ENCODE data around the gene NR2F1. TPM values are rescaled to one million over a fixed set of nuclear protein-coding genes. Genes with fewer than 3 reads are reported as not detected.
A peak's percentile ranks its signal among the peaks of the same experiment; 100 is the strongest.

The NR2F1 gene
- total and polyA plus RNA-seq, 4 experiments from 2014 or later, result not detected

DNA sequence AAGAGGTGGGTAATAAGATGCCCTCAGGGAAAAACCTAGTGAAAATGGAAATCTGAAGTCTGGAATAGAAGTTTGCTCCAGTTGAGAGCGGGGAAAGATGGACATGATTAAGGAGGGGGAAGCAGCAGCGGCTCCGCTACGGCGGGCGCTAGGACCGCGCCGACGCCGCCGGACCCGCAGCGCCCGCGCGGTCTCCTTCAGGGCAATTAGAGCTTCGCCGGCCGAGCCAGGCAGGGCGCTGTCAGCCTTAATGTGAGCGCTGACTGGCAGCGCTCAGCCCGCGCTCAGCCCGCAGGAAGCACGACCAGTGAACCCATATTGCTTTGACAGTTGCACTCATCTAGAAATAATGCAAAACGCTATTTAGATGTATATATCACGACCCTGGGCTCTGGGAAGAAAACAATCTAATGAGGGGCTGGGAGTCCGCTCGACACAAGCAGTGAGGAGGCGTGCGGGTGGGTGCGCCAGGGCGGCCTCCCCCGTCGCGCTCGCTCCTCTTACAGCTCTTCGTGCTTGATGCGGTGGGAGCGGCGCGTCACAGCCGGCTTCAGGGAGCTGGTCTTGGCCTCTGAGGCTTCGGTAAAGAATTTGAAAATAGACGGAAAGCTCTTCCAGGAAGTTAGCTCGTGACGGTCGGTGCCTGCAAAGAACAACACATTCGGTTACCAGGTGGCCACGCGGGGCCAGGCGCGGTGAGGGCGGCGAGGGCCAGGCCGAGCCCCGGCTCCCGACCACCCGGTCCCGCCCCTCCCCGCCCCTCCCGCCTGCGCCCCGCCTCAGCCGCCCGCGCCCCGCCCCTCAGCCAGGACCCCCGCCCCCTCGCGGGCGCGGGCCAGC is 37.7 kb downstream of the NR2F1 start:
- POLR2A ChIA-PET (ENCODE audit: partially characterized antibody), result interaction anchor here (0.6 to 1.0 kb wide), 2 partner anchors 33 to 35 kb away, joined by 4 read pairs; no protein-coding TSS in a partner anchor
- peak overlapping the region; percentile 36 for H3K27ac ChIP-seq (ENCODE audit: low read depth, low read length)

DNA sequence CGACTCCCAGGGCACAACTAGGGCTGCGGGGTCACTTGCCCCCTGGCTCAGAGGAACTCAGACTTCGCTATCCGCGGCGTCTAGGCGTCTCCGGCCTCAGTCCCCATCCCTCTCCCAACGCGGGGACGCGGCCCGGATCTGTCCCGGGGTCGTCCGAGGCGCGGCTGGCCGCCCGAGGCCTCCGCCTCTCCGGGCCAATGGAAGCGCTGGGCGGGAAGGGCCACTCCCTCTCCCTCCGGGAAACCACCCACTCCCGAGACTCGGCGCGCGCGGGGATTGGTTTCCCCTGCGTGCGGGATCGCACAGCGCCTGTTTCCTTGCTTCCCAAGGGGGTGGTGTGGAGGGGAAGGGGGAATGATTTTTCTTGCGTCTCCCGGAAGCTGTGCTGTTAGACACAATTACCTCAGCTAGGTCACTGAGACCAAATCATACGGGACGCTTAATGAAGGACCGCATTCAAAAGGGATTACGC is 38.3 kb downstream of the NR2F1 start:
- CTCF ChIA-PET (ENCODE audit: partially characterized antibody), result interaction anchor here (0.7 to 2.3 kb wide), 7 partner anchors 9 to 182 kb away, joined by 3 to 11 read pairs (median 3); no protein-coding TSS in a partner anchor
- intact Hi-C loops (cut with micrococcal nuclease), result loop anchor here (5.0 kb wide), 1 partner anchor 491 kb away; a partner anchor contains a TSS

More for the DNA sequence above, 37.7 kb downstream of the NR2F1 start:
- H3K4me3 ChIP-seq (ENCODE audit: low read length in 2 of 2), result peak overlapping the region; percentile 37 to 67
- H3K4me1 ChIP-seq (ENCODE audit: insufficient read depth, low read length), result peaks cover 21% of the 10 kb centered on the region
- peaks cover 4 to 6% of the 10 kb centered on the region in 2 donors for H3K27me3 Mint-ChIP-seq
- CTCF ChIA-PET (ENCODE audit: partially characterized antibody), result interaction anchor here (0.7 to 2.3 kb wide), 7 partner anchors 9 to 183 kb away, joined by 3 to 11 read pairs (median 3); no protein-coding TSS in a partner anchor
- H3K36me3 ChIP-seq (ENCODE audit: insufficient read depth, low read length), result no peaks in the 10 kb centered on the region
- peaks cover 4 to 6% of the 10 kb centered on the region in 2 donors for H3K36me3 Mint-ChIP-seq
- H3K27ac Mint-ChIP-seq, result peak overlapping the region; percentile 87 to 96 (median 94)
- H3K27me3 ChIP-seq (ENCODE audit: insufficient read depth, low read length), result no peaks in the 10 kb centered on the region
- intact Hi-C loops (cut with micrococcal nuclease), result loop anchor here (5.0 kb wide), 1 partner anchor 492 kb away; a partner anchor contains a TSS
- peak overlapping the region; percentile 81 to 97 (median 92) for H3K4me3 Mint-ChIP-seq
- no peaks in the 10 kb centered on the region for H3K9me3 ChIP-seq (ENCODE audit: control insufficient read depth in 1 of 2, low read length in 2 of 2)
- DNase-seq, result peak; percentile 63 to 79 (median 68)
- peaks cover 22 to 28% (median 22%) of the 10 kb centered on the region in 4 donors for H3K4me1 Mint-ChIP-seq
- peaks cover 0 to 3% (median 0%) of the 10 kb centered on the region in 8 donors for H3K9me3 Mint-ChIP-seq

DNA sequence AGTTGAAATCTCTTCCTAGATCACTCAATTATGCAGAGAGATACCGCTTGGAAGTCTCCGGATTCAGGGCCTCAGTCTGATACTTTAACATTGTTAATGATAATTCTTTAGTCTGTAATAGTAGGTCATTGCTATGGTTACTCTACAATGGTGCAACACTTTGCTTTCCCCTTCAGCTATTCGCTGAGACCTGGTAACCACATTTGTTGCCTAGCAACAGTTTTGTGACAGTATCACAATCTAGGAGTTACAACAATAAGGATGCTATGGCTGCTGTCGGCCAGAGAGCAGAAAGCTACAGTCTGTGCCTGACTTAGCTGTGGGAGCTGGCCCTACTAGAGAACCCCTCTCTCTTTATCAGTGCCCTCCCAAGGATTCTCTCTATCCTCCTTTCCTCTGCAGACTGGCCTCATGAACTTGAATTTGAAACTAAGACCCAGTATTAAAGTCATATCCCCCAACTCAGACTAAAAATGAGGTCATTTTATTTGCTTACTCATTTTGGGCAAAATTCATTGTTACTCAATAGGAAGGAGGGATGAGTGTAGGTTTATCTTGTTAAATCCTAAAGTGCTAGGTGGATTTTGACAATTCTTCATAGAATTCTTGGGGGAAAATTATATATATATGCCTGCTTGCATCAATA is 39.3 kb downstream of the NR2F1 start:
- H3K9me3 ChIP-seq (ENCODE audit: control insufficient read depth in 1 of 2, low read length in 2 of 2), result no peaks in the 10 kb centered on the region
- peak overlapping the region; percentile 88 to 99 (median 94) for H3K27ac Mint-ChIP-seq
- DNase-seq, result peak; percentile 72 to 89 (median 83)
- intact Hi-C loops (cut with micrococcal nuclease), result loop anchor here (5.0 kb wide), 1 partner anchor 490 kb away; a partner anchor contains a TSS
- H3K27ac ChIP-seq (ENCODE audit: low read depth, low read length), result no peak overlapping the region
- no peaks in the 10 kb centered on the region for H3K36me3 ChIP-seq (ENCODE audit: insufficient read depth, low read length)
- H3K4me3 Mint-ChIP-seq, result peak overlapping the region; percentile 40 to 73 (median 63)
- H3K9me3 Mint-ChIP-seq, result peaks cover 0 to 3% (median 0%) of the 10 kb centered on the region in 8 donors
- ChIA-PET CTCF (ENCODE audit: partially characterized antibody) (interaction anchor here (1.0 to 2.3 kb wide), 4 partner anchors 10 to 181 kb away, joined by 3 to 11 read pairs (median 3); partner anchors contain the start of gene NR2F1), POLR2A (ENCODE audit: partially characterized antibody) (no interaction called here)
- H3K4me1 ChIP-seq (ENCODE audit: insufficient read depth, low read length), result peaks cover 21% of the 10 kb centered on the region
- H3K4me1 Mint-ChIP-seq, result peaks cover 22 to 28% (median 22%) of the 10 kb centered on the region in 4 donors
- no peaks in the 10 kb centered on the region for H3K27me3 ChIP-seq (ENCODE audit: insufficient read depth, low read length)
- peaks cover 2 to 6% of the 10 kb centered on the region in 2 donors for H3K27me3 Mint-ChIP-seq
- H3K36me3 Mint-ChIP-seq, result peaks cover 4 to 6% of the 10 kb centered on the region in 2 donors
- H3K4me3 ChIP-seq (ENCODE audit: low read length in 2 of 2), result no peak overlapping the region

More for the DNA sequence above, 38.3 kb downstream of the NR2F1 start:
- no peaks in the 10 kb centered on the region for H3K27me3 ChIP-seq (ENCODE audit: insufficient read depth, low read length)
- H3K36me3 ChIP-seq (ENCODE audit: insufficient read depth, low read length), result no peaks in the 10 kb centered on the region
- peaks cover 4 to 6% of the 10 kb centered on the region in 2 donors for H3K27me3 Mint-ChIP-seq
- H3K4me1 ChIP-seq (ENCODE audit: insufficient read depth, low read length), result peaks cover 21% of the 10 kb centered on the region
- peak overlapping the region; percentile 36 for H3K27ac ChIP-seq (ENCODE audit: low read depth, low read length)
- peak overlapping the region; percentile 59 to 77 (median 68) for H3K4me3 Mint-ChIP-seq
- POLR2A ChIA-PET (ENCODE audit: partially characterized antibody), result interaction anchor here (1.0 kb wide), 1 partner anchor 33 kb away, joined by 4 read pairs; no protein-coding TSS in a partner anchor
- DNase-seq, result peak in 1 of 5 donors; percentile 51
- H3K36me3 Mint-ChIP-seq, result peaks cover 4 to 6% of the 10 kb centered on the region in 2 donors
- H3K27ac Mint-ChIP-seq, result peak overlapping the region; percentile 84 to 99 (median 91)
- H3K9me3 Mint-ChIP-seq, result peaks cover 0 to 3% (median 0%) of the 10 kb centered on the region in 8 donors
- H3K4me3 ChIP-seq (ENCODE audit: low read length in 2 of 2), result peak overlapping the region in 1 of 2 donors; percentile 25
- H3K4me1 Mint-ChIP-seq, result peaks cover 22 to 28% (median 22%) of the 10 kb centered on the region in 4 donors
- H3K9me3 ChIP-seq (ENCODE audit: control insufficient read depth in 1 of 2, low read length in 2 of 2), result no peaks in the 10 kb centered on the region

DNA sequence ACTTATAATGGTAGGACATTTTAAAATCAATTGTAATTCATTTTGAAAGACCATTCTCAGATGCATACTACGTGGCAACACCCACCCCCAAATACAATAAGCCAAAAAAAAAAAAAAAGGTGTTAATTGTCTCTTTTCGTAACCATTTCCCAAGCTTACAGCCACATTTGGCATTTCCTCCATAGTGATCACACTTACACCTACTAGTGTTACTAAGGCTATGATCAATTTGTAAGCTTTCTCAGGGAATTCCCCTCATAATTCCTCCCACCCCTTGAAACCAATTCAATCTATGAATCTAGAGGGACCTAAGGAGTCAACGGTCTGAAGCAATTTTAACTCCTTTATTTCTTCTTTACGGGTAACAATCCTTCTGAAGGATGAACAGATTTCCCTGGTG is 40.1 kb downstream of the NR2F1 start:
- H3K4me3 ChIP-seq (ENCODE audit: low read length in 2 of 2), result no peak overlapping the region
- H3K27me3 ChIP-seq (ENCODE audit: insufficient read depth, low read length), result no peaks in the 10 kb centered on the region
- H3K27ac Mint-ChIP-seq, result peak overlapping the region; percentile 49 to 99 (median 88)
- no peak for DNase-seq
- peaks cover 22 to 28% (median 22%) of the 10 kb centered on the region in 4 donors for H3K4me1 Mint-ChIP-seq
- peaks cover 2 to 6% of the 10 kb centered on the region in 2 donors for H3K27me3 Mint-ChIP-seq
- H3K4me1 ChIP-seq (ENCODE audit: insufficient read depth, low read length), result peaks cover 21% of the 10 kb centered on the region
- peak overlapping the region in 1 of 8 donors; percentile 40 for H3K4me3 Mint-ChIP-seq
- no peak overlapping the region for H3K27ac ChIP-seq (ENCODE audit: low read depth, low read length)
- intact Hi-C loops (cut with micrococcal nuclease), result loop anchor here (5.0 kb wide), 1 partner anchor 489 kb away; a partner anchor contains a TSS
- ChIA-PET CTCF (ENCODE audit: partially characterized antibody) (no interaction called here), POLR2A (ENCODE audit: partially characterized antibody) (no interaction called here)
- no peaks in the 10 kb centered on the region for H3K9me3 ChIP-seq (ENCODE audit: control insufficient read depth in 1 of 2, low read length in 2 of 2)
- no peaks in the 10 kb centered on the region for H3K36me3 ChIP-seq (ENCODE audit: insufficient read depth, low read length)
- H3K36me3 Mint-ChIP-seq, result peaks cover 4 to 6% of the 10 kb centered on the region in 2 donors
- H3K9me3 Mint-ChIP-seq, result peaks cover 0 to 3% (median 0%) of the 10 kb centered on the region in 8 donors

DNA sequence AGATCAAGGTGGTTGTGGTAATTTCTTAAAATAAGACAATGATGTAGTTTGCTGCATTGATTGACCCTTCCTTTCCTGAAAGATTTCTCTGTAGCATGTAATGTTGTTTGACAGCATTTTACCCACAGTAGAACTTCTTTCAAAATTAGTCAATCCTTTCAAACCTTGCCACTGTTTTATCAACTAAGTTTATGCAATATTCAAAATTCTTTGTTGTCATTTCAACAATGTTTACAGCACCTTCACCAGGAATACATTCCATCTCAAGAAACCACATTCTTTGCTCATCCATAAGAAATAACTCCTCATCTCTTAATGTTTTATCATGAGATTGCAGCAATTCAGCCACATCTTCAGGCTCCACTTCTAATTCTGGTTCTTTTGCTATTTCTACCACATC is 43.8 kb downstream of the NR2F1 start:
- H3K9me3 Mint-ChIP-seq, result no peaks in the 10 kb centered on the region
- H3K27ac ChIP-seq (ENCODE audit: low read depth, low read length), result no peak overlapping the region
- no peak overlapping the region for H3K4me3 Mint-ChIP-seq
- ChIA-PET POLR2A (ENCODE audit: partially characterized antibody) (no interaction called here), CTCF (ENCODE audit: partially characterized antibody) (no interaction called here)
- H3K4me1 Mint-ChIP-seq, result peaks cover 8 to 15% (median 12%) of the 10 kb centered on the region in 4 donors
- DNase-seq, result no peak
- no peak overlapping the region for H3K4me3 ChIP-seq (ENCODE audit: low read length in 2 of 2)
- H3K27ac Mint-ChIP-seq, result peak overlapping the region in 1 of 7 donors; percentile 25
- H3K36me3 ChIP-seq (ENCODE audit: insufficient read depth, low read length), result no peaks in the 10 kb centered on the region
- peaks cover 1 to 13% of the 10 kb centered on the region in 2 donors for H3K36me3 Mint-ChIP-seq
- intact Hi-C loops (cut with micrococcal nuclease), result no loop called here
- H3K27me3 ChIP-seq (ENCODE audit: insufficient read depth, low read length), result no peaks in the 10 kb centered on the region
- no peaks in the 10 kb centered on the region for H3K9me3 ChIP-seq (ENCODE audit: control insufficient read depth in 1 of 2, low read length in 2 of 2)
- H3K27me3 Mint-ChIP-seq, result no peaks in the 10 kb centered on the region
- peaks cover 9% of the 10 kb centered on the region for H3K4me1 ChIP-seq (ENCODE audit: insufficient read depth, low read length)

DNA sequence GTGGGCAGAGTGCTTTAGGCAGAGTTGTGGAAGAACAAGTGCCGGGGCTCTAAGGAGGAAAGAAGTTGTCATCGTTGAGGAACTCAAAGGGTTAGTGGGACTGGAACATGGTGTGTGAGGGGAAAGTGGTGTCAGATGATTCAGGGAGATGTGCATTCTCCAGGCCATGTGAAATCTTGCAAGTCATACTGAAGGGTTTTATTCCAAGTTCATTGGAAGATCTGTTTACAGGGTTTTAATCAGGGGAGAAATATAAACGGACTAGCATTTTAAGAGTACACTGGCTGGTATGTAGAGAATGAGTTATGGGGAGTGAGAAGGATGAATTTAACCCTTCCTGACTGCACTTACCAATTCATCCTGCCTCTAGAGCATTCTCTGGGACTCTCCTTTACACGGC is 49.3 kb downstream of the NR2F1 start:
- Mint-ChIP-seq H3K36me3 (peaks cover 6 to 27% of the 10 kb centered on the region in 2 donors), H3K4me3 (no peak overlapping the region), H3K9me3 (no peaks in the 10 kb centered on the region), H3K27ac (no peak overlapping the region), H3K27me3 (no peaks in the 10 kb centered on the region), H3K4me1 (no peaks in the 10 kb centered on the region)
- H3K4me1 ChIP-seq (ENCODE audit: insufficient read depth, low read length), result no peaks in the 10 kb centered on the region
- POLR2A ChIA-PET (ENCODE audit: partially characterized antibody), result no interaction called here
- H3K4me3 ChIP-seq (ENCODE audit: low read length in 2 of 2), result no peak overlapping the region
- DNase-seq, result no peak
- H3K9me3 ChIP-seq (ENCODE audit: control insufficient read depth in 1 of 2, low read length in 2 of 2), result no peaks in the 10 kb centered on the region
- no peaks in the 10 kb centered on the region for H3K36me3 ChIP-seq (ENCODE audit: insufficient read depth, low read length)
- H3K27ac ChIP-seq (ENCODE audit: low read depth, low read length), result no peak overlapping the region
- H3K27me3 ChIP-seq (ENCODE audit: insufficient read depth, low read length), result no peaks in the 10 kb centered on the region
- intact Hi-C loops (cut with micrococcal nuclease), result no loop called here
- CTCF ChIA-PET (ENCODE audit: partially characterized antibody), result no interaction called here

All from CD4-positive, alpha-beta memory T cell (primary cell).